Measurements from ENCODE around the gene MEOX1. TPM values are rescaled to one million over a fixed set of nuclear protein-coding genes. Genes with fewer than 3 reads are reported as not detected.
A peak's percentile ranks its signal among the peaks of the same experiment; 100 is the strongest.

Gene MEOX1
- total RNA-seq, 6 donors from 2014 or later, result 0.98 to 3.0 (median 1.6) TPM; not detected in 3

DNA sequence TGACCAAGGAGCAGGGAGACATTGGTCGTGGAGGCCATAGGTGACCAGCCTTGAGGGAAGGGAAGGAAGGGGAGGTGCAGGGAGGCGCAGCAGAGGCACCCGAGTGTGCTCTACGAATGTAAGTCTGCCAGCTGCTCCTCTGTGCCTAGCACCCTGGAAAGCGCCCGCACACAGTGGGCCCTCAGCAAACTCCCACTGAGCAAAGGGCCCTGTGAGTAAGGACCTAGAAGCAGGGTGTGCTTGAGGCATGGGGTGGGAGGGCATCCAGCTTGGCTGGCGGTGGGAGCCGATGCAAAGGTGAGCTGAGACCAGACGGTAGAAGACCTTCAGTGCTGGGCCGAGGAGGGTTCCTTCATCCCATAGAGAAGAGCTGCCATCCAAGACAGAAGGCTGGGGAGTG, 36.2 kb upstream of the MEOX1 start:
- Histone ChIP-seq H3K27me3 (no peaks in the 10 kb centered on the region), H3K4me3 (no peak overlapping the region), H3K36me3 (no peaks in the 10 kb centered on the region), H3K9me3 (no peaks in the 10 kb centered on the region), H3K27ac (no peak overlapping the region), H3K4me1 (peaks cover 12 to 27% (median 17%) of the 10 kb centered on the region in 4 donors)
- ATAC-seq (ENCODE audit: low FRiP score in 2 of 2) (peak in 1 of 2 donors; percentile 27), DNase-seq (no peak)
- WGBS, 2 donors, result 85 to 89% methylated on average over 10 of the region's 10 CpGs
- TF ChIP-seq, protein P1, sequence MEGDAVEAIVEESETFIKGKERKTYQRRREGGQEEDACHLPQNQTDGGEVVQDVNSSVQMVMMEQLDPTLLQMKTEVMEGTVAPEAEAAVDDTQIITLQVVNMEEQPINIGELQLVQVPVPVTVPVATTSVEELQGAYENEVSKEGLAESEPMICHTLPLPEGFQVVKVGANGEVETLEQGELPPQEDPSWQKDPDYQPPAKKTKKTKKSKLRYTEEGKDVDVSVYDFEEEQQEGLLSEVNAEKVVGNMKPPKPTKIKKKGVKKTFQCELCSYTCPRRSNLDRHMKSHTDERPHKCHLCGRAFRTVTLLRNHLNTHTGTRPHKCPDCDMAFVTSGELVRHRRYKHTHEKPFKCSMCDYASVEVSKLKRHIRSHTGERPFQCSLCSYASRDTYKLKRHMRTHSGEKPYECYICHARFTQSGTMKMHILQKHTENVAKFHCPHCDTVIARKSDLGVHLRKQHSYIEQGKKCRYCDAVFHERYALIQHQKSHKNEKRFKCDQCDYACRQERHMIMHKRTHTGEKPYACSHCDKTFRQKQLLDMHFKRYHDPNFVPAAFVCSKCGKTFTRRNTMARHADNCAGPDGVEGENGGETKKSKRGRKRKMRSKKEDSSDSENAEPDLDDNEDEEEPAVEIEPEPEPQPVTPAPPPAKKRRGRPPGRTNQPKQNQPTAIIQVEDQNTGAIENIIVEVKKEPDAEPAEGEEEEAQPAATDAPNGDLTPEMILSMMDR (IDR thresholded peaks at IDR 0.05), result no peak
- no peak for TF ChIP-seq POLR2A (IDR thresholded peaks at IDR 0.05)
- TF ChIP-seq POLR2AphosphoS5 (IDR thresholded peaks at IDR 0.05), result no peak
- no peak for TF ChIP-seq EP300 (IDR thresholded peaks at IDR 0.05)

DNA sequence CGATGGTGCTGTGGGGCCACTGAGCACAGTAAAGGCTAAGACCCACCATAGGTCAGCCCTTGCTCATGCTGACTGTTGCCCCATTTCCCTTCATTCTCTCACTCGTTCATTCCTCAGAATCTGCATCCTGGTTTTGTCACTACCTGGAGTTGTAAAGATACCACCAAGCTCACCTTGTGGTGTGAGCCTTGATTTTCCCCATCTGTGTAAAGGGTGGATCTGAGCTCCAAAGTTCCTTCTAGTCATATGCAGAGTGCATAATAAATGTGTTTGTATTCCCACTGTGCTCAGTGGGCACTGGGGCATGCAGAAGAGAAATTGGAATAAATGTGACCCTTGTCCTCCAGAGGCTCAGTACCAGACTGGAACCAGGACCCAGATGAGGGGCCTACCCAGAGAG, 35.2 kb upstream of the MEOX1 start:
- no peaks in the 10 kb centered on the region for H3K27me3 ChIP-seq
- H3K36me3 ChIP-seq, result no peaks in the 10 kb centered on the region
- H3K4me1 ChIP-seq, result peaks cover 12 to 27% (median 17%) of the 10 kb centered on the region in 4 donors
- TF ChIP-seq POLR2AphosphoS5 (IDR thresholded peaks at IDR 0.05) (no peak), EP300 (IDR thresholded peaks at IDR 0.05) (no peak), POLR2A (IDR thresholded peaks at IDR 0.05) (no peak)
- TF ChIP-seq, protein P1 (IDR thresholded peaks at IDR 0.05), result no peak
- WGBS, 2 donors, result 37 to 45% methylated on average over 1 to 2 of the region's 2 CpGs
- ATAC-seq (ENCODE audit: low FRiP score in 2 of 2) (no peak), DNase-seq (no peak)
- peak overlapping the region in 1 of 4 donors; percentile 47 for H3K27ac ChIP-seq
- H3K4me3 ChIP-seq, result no peak overlapping the region
- H3K9me3 ChIP-seq, result no peaks in the 10 kb centered on the region

DNA sequence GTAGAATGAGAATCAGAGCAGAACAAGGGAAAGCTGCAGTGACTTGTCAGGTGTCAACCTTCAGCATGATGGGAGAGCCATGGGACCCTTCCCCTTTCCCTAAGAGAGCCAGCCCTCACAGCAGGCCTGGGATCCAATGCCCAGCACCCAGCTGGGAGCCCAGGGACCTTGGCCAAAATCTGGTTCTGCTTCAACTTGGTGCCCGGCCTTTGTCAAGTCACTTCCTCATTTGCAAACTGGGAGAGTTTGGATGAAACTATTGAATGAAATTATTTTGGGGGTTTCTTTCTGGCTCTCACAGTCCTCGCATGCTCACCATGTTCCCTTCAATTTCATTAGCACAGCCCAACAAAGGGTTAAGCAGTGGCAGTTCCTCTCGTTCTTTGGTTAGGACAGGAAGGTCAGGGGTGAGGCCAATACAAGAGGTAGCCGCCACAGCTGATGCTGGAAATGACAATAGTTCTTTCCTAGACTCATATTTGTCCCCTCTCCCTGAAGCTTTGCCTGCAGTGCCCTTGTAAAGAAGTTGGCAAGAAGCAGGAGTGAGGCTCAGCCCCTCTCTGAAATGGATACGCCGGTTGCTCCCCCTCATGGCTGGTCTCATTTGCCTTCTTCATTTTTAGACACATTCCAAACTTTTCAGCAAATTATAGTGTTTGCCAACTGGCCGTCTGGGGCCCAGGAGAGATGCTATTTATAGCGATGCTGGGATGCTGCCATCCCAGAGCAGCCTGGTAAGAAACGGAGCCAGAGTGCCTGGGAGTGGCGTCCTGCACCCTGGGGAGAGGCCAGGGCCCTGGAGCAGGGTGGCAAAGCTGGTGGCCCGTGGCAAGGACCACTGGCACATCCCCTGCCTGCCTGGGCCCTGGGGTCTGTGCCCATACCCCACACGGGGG, 34.5 kb upstream of the MEOX1 start:
- Histone ChIP-seq H3K9me3 (no peaks in the 10 kb centered on the region), H3K4me1 (peaks cover 12 to 23% (median 17%) of the 10 kb centered on the region in 4 donors), H3K36me3 (no peaks in the 10 kb centered on the region), H3K27ac (peak overlapping the region in 3 of 4 donors; percentile 47 to 78 (median 63)), H3K27me3 (no peaks in the 10 kb centered on the region), H3K4me3 (no peak overlapping the region)
- DNase-seq, result peak in 1 of 2 donors; percentile 49
- TF ChIP-seq POLR2A (IDR thresholded peaks at IDR 0.05), result no peak
- ATAC-seq (ENCODE audit: low FRiP score in 2 of 2), result no peak
- 23 to 43% methylated on average over 10 to 12 of the region's 12 CpGs for WGBS, 2 donors

DNA sequence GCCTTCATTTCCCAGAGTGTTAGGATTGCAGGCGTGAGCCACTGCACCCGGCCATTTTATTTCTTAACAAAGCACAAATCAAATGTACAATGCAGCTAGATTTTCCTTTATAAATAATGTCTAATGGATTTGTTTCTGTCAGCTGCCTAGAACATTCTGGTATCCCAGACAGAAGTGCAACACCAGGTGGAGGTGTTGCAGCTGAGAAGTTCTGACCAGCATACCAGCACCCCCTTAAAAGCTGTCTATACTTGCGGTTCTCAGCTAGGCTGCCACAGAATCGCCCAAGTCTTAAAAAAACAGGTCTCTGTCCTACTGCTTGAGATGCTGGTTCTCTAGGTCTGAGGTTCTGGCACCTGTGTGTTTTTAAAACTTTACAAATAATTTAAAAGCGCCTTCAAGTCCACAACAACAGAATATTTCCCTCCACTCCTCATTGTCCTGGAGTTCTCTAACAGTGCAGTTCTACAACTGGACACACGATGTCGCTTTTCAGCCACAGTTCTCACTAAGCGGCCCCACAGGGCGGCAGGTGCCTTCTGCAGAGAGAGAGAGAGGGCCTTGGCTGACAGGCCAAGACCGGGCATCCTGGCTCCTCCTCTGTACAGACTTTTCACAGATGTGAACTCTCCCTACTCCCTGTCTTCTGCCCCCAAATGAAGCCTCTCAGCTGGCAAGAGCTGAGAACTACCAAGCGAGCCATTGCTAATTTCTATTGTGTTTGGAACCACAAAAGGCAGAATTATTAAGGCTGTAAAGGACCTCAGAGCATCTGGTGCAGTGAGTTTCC, 32.6 kb upstream of the MEOX1 start:
- DNase-seq (peak in 1 of 2 donors; percentile 74), ATAC-seq (ENCODE audit: low FRiP score in 2 of 2) (peak; percentile 88 to 91)
- TF ChIP-seq, protein P1 (IDR thresholded peaks at IDR 0.05), result peak; percentile 85 to 93 (median 91)
- TF ChIP-seq POLR2AphosphoS5 (IDR thresholded peaks at IDR 0.05) (no peak), POLR2A (IDR thresholded peaks at IDR 0.05) (no peak), EP300 (IDR thresholded peaks at IDR 0.05) (no peak)
- no peaks in the 10 kb centered on the region for H3K27me3 ChIP-seq
- H3K27ac ChIP-seq, result no peak overlapping the region
- H3K4me1 ChIP-seq, result peaks cover 12 to 22% (median 17%) of the 10 kb centered on the region in 4 donors
- WGBS, 2 donors, result 31 to 33% methylated on average over 11 of the region's 11 CpGs
- H3K4me3 ChIP-seq, result no peak overlapping the region
- H3K9me3 ChIP-seq, result no peaks in the 10 kb centered on the region
- no peaks in the 10 kb centered on the region for H3K36me3 ChIP-seq

DNA sequence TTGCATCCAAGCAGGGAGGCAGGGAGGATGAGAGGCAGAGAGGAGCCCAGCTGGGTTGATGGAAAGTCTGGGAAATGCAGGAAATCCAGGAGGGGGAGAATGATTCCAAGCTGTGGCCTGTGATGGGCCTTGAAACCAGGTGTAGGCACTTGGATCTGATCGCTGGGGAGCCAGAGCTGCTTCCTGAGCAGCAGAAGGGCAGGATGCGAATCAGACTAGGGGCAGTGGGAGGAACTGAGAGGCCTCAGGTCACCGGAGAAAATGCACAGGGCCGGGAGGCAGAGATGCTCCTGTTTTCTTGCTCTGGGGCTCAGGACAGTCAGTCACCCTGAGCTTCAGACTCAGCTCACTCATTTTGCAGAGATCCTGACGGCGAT, 29.6 kb upstream of the MEOX1 start:
- Histone ChIP-seq H3K36me3 (no peaks in the 10 kb centered on the region), H3K4me1 (peaks cover 6 to 13% (median 8%) of the 10 kb centered on the region in 4 donors), H3K9me3 (no peaks in the 10 kb centered on the region), H3K27ac (no peak overlapping the region), H3K27me3 (no peaks in the 10 kb centered on the region), H3K4me3 (no peak overlapping the region)
- no peak for ATAC-seq (ENCODE audit: low FRiP score in 2 of 2)
- no peak for TF ChIP-seq POLR2AphosphoS5 (IDR thresholded peaks at IDR 0.05)
- TF ChIP-seq, protein P1 (IDR thresholded peaks at IDR 0.05), result no peak
- no peak for TF ChIP-seq EP300 (IDR thresholded peaks at IDR 0.05)
- no peak for TF ChIP-seq POLR2A (IDR thresholded peaks at IDR 0.05)
- DNase-seq, result no peak
- WGBS, 2 donors, result 77 to 84% methylated on average over 6 of the region's 6 CpGs
